Measurements from ENCODE around the gene GNG13.
"Not testable (repeated sequence)": the region's sequence is repeated elsewhere in the genome, so short reads cannot be mapped to it uniquely, and the experiment has no call there.

The GNG13 gene

DNA sequence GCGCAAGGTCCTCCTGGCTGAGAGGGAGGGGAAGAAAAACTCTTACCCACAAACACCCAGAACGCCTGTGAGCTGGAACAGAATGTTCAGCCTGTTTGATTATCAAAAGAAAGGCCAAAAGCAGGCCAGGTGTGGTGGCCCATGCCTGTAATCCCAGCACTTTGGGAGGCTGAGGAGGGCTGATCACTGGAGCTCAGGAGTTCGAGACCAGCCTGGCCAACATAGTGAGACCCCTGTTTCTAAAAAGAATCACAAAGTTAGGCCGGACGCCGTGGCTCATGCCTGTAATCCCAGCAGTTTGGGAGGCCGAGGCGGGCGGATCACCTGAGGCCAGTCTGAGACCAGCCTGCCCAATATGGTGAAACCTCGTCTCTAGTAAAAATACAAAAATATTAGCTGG is 24.2 kb downstream of the GNG13 start:
- not testable (repeated sequence) for DNase-seq

DNA sequence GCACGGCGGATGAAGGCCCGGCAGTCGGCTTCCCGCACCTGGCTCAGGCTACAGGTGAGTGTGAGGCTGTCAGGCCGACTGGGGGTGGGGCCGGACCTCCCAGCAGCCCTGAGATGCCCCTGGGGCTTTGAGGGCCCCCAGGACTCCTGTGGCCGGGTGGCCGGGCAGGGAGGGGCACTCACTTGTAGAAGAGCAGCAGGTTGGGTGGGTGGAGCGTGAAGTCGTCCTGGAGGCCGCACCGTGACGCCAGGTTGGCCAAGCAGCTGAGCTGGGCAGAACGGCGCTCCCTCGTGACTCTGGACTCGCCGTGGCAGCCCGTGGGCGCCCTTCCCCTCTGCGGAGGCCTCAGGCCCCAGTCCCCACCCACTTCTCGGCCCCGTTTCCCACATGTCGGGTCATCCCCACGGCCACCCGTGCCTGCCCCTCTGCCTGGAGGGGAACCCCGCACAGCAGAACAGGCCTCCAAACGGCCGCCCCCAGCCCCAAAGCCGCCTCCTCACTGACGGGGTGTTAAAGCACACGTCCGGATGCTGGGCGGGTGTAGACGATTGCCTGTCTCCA is 25.2 kb downstream of the GNG13 start:
- DNase-seq: no peak

DNA sequence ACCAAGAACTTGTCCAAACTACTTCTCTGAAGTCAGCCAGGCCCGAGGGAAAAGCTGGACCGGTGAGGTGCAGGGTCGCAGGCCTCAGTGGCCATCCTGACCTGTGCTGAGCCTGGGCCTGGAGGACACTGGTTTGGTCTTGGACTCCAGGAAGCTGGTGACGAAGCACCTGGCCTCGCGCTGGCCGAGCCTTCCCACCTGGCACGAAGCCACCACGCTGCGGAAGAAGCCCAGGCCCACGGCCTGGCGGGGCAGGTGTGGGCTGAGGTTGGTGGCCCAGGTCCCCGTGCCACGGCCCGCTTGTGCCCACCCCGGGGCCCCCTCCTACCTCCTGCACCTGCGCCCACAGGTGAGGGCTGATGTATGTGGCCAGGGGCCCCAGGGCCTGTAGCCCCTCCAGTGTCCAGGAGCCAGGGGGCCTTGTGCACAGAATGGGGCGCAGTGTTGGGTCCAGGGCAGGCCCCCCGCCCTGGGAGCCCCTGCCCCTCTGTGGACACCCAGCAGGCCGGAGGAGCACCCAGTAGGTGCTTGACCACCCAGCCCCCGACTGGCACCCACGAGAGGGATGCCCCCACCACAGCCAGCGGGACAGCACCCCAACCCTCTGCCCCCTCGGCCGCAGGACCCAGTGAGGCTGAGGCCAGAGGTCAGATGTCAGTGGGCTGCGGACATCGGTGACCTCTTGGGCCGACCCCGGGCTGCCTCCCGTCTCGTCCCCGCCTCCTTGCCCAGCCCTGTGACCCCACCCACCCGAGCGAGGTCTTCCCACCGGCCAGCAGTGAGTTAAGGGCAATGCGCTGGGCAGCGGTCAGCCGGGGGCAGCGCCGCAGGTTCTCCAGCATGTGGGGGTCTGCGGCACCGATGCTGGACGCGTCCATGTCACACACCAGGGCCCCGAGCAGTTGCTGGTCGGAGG is 26.2 kb downstream of the GNG13 start:
- no peak for DNase-seq

DNA sequence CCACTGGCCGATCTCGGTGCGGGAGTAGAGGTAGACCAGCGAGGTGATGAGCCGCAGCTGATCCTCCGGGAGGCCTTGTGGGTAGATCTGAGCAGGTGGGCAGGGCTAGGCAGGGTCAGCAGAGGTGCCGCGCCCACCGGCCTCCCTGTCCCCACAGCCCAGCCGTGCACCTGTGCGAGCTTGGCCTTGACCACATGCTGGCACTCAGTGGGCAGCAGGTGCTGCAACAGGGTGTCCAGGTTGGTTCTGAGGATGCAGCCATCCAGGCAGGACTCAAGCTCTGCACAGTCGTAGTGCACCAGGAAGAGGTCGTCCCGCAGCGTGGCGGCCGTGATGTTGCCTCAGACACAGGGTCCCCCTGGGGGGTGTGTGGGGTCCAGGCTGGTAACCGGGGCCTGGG is 27.6 kb downstream of the GNG13 start:
- no peak for DNase-seq

DNA sequence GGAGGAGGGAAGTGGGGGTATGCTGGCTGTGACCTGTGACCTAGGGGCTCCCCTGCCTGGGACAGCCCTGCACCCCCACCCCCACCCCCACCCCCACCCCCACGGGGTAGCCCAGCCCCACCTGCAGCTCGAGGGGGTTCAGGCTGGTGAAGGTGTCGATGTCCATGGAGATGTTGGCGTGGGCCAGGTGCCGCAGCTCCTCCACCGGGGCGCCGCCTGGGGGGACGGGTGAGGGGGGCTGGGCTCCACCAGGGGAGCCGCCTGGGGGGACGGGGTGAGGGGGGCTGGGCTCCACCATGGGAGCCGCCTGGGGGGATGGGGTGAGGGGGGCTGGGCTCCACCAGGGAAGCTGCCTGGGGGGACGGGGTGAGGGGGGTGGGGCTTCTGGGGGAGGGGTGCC is 30.1 kb downstream of the GNG13 start:
- no peak for DNase-seq

DNA sequence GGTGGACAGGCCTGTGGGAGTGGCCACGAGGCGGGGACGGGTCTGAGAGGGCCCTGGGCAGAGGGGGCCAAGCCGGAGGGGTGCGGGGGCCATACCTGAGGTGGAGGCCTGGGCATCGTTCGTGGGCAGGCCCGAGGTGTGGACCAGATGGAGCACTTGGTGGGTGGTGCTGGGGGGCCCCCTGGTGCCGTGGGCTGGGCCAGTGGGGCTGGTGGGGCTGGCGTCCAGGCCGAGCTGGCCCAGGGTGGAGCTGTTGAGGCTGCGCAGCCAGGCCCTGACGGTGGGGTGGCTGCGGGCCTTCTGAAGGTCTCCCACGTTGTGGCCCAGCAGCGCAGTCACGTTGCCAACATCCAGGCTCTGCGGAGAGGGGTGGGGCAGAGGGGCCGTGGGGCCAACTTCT is 30.6 kb downstream of the GNG13 start:
- DNase-seq: no peak

DNA sequence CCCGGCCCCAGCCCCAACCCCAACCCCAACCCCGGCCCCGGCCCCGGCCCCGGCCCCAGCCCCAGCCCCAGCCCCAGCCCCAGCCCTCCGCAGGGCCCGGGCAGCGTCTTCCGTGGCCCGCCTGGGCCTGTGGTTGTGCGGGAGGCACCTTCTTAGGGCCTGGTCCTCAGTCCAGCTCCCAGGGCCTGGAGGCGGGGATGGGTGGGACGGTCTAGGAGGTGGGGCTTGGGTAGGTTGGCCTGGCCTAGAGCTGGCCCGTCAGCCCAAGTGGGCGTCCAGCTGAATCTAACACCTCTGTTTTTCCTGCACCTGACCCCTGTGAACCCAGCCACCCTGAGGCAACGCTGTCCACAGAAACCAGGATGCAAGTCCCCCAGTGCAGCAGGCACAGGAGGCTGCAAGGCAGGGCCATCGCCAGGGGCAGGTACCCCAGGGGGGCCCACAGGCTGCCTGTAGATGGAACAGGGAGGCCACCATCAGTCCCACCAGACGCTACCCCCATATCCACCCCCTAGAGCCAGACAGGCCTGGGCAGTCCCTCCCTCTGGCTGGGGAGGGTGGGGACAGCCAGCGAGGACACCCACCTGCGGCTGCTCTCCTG is 31.2 kb downstream of the GNG13 start:
- no peak for DNase-seq

DNA sequence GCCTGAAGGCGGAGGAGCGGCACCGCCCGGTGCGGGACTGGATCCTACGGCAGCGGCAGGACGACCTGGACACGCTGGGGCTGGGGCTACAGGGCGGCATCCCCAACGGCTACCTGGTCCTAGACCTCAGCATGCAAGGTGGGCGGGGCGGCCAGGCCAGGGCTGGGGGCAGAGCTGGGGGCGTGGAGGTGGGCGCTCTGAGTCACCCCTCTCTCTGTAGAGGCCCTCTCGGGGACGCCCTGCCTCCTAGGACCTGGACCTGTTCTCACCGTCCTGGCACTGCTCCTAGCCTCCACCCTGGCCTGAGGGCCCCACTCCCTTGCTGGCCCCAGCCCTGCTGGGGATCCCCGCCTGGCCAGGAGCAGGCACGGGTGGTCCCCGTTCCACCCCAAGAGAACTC is 32.1 kb downstream of the GNG13 start:
- DNase-seq: no peak

DNA sequence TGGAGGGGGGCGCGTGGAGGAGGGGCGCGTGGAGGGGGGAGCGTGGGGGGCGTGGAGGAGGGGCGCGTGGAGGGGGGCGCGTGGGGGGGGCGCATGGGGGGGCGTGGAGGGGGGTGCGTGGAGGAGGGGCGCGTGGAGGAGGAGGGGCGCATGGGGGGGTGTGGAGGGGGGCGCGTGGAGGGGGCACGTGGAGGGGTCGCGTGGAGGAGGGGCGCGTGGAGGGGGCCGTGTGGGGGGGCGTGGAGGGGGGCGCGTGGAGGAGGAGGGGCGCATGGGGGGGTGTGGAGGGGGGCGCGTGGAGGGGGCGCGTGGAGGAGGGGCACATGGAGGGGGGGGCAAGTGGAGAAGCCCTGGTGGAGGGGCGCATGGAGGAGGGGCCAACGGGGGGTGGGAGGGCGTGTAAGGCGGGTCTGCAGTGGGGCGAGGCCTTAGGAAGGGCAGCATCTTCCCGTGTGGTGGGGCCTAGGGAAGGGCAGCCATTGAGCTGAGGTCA is 32.7 kb downstream of the GNG13 start:
- no peak for DNase-seq

DNA sequence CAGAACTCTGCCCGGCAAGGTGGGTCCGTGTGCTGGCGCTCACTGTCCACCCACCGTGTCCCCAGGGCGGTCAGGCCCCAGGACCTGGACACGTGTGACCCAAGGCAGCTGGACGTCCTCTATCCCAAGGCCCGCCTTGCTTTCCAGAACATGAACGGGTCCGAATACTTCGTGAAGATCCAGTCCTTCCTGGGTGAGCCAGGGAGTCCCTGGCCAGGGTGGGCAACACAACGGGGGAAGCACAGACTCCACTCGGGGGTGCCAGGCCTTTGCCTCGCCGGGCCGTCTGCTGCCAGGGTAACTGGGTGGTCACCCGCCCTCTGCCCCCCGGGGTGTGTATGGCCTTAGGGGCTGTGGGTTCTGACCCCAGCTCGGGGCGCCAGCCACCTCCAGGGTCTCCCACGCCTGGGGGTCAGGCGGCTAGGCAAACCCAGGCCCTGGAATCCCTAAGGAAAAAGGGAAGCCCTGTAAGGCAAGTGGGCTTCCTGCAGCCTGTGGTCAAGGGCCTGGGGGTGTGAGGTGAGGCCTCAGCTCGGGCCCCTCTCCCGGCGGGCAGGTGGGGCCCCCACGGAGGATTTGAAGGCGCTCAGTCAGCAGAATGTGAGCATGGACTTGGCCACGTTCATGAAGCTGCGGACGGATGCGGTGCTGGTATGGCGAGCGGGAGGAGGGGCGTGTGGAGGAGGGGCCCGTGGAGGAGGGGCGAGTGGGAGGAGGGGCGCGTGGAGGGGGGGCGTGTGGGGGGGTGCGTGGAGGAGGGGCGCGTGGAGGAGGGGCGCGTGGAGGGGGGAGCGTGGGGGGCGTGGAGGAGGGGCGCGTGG is 33.5 kb downstream of the GNG13 start:
- DNase-seq: no peak

DNA sequence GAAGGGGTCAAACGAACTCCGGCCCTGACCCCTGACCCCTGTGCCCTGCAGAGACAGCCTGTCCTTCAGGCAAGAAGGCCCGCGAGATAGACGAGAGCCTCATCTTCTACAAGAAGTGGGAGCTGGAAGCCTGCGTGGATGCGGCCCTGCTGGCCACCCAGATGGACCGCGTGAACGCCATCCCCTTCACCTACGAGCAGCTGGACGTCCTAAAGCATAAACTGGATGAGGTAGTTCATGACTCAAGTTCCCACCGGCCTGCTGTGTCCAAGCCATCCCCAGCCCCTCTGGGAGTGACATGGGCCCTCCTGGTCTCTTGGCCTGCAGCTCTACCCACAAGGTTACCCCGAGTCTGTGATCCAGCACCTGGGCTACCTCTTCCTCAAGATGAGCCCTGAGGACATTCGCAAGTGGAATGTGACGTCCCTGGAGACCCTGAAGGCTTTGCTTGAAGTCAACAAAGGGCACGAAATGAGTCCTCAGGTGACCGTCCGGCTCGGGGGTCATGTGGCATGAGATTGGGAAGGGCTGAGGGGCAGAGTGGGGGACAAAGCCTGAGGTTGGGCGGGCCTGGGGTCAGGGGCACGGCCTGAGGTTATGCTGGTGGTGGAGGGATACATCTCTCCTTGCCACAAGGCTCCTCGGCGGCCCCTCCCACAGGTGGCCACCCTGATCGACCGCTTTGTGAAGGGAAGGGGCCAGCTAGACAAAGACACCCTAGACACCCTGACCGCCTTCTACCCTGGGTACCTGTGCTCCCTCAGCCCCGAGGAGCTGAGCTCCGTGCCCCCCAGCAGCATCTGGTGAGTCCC is 34.3 kb downstream of the GNG13 start:
- no peak for DNase-seq

DNA sequence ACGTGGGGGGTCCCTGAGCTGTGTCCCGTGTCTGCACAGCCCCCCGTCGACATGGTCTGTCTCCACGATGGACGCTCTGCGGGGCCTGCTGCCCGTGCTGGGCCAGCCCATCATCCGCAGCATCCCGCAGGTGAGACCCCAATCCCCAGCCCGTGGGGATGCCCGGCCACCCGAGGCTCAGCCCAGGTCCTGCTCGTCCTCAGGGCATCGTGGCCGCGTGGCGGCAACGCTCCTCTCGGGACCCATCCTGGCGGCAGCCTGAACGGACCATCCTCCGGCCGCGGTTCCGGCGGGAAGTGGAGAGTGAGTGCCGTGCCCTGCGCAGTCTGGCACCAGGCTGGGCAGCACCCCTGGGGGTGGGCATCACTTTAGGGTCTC is 35.1 kb downstream of the GNG13 start:
- no peak for DNase-seq

DNA sequence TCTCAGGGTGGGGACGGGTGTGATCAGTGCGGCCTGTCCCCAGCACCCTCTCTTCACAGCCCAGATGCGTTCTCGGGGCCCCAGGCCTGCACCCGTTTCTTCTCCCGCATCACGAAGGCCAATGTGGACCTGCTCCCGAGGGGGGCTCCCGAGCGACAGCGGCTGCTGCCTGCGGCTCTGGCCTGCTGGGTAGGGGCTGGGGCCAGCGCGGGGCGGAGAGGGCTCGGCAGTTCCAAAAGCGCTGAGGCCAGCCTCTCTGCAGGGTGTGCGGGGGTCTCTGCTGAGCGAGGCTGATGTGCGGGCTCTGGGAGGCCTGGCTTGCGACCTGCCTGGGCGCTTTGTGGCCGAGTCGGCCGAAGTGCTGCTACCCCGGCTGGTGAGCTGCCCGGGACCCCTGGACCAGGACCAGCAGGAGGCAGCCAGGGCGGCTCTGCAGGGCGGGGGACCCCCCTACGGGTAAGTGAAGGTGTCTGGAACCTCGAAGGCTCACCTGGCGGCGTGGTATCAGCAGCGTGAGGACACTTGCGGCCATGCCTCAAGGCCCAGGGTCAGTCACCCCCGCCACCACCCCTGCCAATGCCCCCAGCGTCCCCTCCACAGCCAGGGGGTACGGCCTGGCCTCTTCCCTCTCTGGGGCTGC is 35.6 kb downstream of the GNG13 start:
- no peak for DNase-seq

DNA sequence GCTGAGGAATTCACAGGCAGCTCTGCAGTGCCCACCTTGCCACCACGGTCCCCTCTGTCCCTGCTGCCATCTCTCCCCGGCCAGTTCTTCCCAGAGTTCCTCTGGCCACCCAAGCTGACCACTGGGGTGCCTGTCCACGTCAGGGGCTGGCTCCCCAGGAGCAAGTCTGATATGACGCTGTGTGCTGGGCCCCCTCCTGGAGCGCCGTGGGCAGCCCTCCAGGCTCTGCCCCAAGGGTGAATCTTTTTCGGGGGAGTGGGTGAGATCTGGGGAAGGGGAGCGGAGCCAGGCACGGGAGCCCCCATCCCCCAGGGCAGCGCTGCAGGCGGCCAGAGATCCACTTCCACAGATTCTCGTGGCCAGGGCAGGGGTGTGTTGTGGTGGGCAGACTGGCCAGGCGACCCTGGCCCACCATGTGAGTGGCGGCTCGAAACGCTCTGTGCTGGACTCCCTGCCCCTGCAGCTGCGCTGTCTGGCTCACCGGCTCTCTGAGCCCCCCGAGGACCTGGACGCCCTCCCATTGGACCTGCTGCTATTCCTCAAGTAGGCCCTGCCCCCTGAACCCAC is 36.3 kb downstream of the GNG13 start:
- no peak for DNase-seq

DNA sequence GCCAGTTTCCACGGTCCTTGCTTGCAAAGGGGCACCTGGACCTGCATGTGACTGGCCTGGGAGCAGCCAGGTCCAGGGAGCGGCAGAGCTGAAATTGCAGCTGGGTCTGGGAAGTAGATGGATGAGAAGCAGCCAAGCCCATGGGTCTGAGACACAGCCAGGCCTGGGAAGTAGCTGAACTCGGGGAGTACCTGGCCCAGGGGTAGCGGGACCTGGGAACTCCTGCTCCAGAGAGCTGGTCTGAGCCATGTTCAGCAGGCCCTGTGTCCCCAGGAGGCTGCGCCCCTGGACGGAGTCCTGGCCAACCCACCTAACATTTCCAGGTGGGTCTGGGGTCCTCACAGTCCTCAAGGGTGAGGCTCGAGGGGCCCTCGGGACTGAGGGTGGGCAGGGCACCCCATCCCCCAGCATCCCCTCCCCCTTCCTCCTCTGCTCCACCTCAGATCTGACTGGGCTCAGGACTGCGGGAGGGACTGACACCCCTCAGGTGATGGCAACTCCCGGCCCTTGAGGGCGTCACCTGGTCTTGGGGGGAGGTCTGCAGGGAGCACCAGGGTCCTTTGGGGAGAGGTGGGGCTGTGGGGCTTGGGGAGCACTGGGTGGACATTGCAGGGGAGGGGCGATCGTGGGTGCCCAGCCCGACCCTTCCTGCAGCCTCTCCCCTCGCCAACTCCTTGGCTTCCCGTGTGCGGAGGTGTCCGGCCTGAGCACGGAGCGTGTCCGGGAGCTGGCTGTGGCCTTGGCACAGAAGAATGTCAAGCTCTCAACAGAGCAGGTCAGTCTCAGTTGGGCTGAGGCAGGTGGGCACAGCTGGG is 37.0 kb downstream of the GNG13 start:
- no peak for DNase-seq

DNA sequence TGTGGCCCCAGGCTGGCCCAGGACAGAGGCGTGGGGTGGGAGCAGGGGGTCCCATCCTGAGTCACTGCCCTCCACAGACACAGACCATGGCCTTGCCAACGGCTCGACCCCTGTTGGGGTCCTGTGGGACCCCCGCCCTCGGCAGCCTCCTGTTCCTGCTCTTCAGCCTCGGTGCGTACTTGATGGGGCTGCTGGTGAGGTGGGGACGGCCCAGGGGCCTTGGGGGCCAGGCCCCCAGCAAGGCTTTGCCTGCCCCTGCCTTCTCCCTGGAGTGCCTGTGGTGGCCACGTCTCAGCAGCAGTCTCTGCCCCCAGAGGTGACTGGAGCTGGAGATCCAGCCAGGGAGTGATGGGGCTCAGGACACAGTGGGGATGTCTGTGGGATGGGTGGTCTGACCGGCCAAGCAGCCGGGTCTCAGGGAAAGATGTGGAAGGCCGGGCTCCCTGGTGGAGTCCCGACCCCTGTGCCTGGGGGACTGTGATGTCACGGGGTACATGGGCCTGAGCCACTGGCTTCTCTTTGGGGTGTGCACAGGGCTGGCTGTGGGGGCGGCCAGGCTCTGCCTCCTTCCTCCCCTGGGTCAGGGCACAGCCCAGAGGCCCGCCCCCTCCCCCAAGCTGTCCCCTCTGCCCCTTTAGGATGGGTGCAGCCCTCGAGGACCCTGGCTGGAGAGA is 37.8 kb downstream of the GNG13 start:
- no peak for DNase-seq

DNA sequence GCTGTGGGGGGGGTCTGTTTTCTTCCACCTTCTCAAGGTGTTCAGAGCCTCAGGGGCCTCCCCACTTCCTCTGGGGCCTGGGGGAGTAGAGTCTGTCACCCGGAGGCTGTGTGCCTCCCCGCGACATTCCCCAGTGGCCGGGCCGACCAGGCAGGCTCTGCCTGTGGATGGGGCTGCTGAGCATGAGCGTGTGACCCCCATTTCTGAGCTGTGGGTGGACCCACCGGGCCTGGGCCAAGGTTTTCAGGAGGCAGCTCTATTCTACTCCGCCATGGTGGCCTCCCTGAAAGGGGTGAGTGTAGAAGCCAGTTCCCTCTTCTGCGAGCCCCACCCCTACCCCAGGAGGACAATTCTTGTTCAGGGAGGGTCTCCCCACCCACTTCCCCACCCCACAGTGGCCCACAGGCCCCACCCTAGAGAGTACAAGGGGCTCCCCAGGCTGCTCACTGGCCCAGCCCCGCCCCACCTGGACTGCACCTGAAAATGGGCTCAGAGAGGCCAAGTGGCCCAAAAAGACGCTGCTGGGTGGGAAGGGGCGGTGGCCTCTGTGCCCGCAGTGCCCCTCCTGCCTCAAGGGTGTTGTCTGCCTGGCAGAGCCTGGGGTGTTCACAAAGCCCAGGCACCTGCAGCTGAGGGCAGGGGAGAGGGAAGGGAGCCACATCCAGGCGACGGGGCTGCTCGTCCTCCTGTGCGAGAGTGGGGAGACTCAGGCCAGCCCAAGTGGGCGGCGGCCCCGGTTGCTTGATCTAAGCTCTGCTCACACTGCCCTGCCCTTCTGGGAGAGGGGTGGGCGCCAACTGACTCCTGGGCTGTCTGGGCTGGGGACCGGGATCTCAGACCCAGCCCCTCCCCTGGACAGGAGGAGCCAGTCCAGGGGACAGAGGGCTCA is 38.7 kb downstream of the GNG13 start:
- DNase-seq: no peak

DNA sequence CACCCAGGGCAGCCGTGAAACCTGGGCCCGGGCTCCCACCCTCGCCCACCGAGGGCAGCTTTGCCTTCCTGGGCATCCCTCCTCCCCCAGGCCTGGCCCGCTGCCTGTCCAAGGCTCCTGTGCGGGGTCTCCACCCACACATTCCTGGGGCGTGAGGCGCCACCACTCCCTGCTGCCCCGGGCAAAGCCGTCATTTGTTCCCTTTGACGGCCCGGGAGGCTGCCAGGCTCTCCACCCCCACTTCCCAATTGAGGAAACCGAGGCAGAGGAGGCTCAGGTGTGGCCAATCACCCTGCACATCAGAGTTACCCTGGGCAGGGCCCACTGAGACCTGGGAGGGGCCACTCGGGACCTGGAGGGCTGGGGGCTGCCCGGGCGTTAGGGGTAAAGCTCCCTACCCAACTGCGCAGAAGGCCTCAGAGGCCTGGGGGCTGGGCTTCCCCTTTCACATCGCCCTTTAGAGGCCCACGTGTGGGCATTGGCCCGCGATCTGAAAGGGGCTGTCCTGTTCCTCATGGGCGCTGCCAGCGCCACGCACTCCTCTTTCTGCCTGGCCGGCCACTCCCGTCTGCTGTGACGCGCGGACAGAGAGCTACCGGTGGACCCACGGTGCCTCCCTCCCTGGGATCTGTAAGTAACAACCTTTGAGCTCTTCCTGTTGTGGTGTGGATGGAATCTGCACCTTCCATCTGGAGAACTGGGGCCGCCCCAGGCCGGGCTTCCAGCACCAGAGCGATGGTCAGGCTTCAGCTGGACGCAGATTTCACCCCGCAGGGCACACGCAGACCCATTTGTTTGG is 39.8 kb downstream of the GNG13 start, which contains the start of gene MSLN:
TSS of gene MSLN (plus strand) at position 190 of the 799 bp plus-strand sequence. CDS start 1,947 bp downstream, outside the sequence.
- no peak for DNase-seq

Data from hematopoietic multipotent progenitor cell treated with erythropoietin and hydrocortisone succinate and interleukin-3 and kit ligand, for 8 days (in vitro differentiated cells).